ENCODE measurements around the gene UBE2M. TPM values are rescaled to one million over a fixed set of nuclear protein-coding genes. Genes with fewer than 3 reads are reported as not detected.
A peak's percentile ranks its signal among the peaks of the same experiment; 100 is the strongest.
"Not testable (repeated sequence)": the region's sequence is repeated elsewhere in the genome, so short reads cannot be mapped to it uniquely, and the experiment has no call there.

UBE2M gene
- total RNA-seq, 1 donor from 2014 or later = 80.4 TPM

- H3K27me3 Mint-ChIP-seq = no peaks in the 10 kb centered on the region
Measured at GRCh38 chr19:58578012-58578925, 19.9 kb upstream of the UBE2M start.

GRCh38 chr19:58577581-58577980 lies 19.2 kb upstream of the UBE2M start:
- not testable (repeated sequence) for DNase-seq (ENCODE audit: low spot score, unreplicated experiment); H3K4me1 Mint-ChIP-seq (ENCODE audit: low read depth); H3K27ac Mint-ChIP-seq; H3K36me3 Mint-ChIP-seq (ENCODE audit: insufficient read depth); H3K27me3 Mint-ChIP-seq; H3K4me3 Mint-ChIP-seq (ENCODE audit: low read depth); H3K9me3 Mint-ChIP-seq (ENCODE audit: low read depth)

More at GRCh38 chr19:58578012-58578925, 19.9 kb upstream of the UBE2M start:
- DNase-seq (ENCODE audit: low spot score, unreplicated experiment) = peak; percentile 6
- TF ChIP-seq, protein P1, sequence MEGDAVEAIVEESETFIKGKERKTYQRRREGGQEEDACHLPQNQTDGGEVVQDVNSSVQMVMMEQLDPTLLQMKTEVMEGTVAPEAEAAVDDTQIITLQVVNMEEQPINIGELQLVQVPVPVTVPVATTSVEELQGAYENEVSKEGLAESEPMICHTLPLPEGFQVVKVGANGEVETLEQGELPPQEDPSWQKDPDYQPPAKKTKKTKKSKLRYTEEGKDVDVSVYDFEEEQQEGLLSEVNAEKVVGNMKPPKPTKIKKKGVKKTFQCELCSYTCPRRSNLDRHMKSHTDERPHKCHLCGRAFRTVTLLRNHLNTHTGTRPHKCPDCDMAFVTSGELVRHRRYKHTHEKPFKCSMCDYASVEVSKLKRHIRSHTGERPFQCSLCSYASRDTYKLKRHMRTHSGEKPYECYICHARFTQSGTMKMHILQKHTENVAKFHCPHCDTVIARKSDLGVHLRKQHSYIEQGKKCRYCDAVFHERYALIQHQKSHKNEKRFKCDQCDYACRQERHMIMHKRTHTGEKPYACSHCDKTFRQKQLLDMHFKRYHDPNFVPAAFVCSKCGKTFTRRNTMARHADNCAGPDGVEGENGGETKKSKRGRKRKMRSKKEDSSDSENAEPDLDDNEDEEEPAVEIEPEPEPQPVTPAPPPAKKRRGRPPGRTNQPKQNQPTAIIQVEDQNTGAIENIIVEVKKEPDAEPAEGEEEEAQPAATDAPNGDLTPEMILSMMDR (IDR thresholded peaks at IDR 0.05; ENCODE audit: unreplicated experiment) = no peak
- H3K27ac Mint-ChIP-seq = no peak overlapping the region
- H3K4me1 Mint-ChIP-seq (ENCODE audit: low read depth) = peaks cover 9% of the 10 kb centered on the region
- H3K4me3 Mint-ChIP-seq (ENCODE audit: low read depth) = no peak overlapping the region
- peaks cover 11% of the 10 kb centered on the region for H3K36me3 Mint-ChIP-seq (ENCODE audit: insufficient read depth)
- H3K9me3 Mint-ChIP-seq (ENCODE audit: low read depth) = no peaks in the 10 kb centered on the region

DNA sequence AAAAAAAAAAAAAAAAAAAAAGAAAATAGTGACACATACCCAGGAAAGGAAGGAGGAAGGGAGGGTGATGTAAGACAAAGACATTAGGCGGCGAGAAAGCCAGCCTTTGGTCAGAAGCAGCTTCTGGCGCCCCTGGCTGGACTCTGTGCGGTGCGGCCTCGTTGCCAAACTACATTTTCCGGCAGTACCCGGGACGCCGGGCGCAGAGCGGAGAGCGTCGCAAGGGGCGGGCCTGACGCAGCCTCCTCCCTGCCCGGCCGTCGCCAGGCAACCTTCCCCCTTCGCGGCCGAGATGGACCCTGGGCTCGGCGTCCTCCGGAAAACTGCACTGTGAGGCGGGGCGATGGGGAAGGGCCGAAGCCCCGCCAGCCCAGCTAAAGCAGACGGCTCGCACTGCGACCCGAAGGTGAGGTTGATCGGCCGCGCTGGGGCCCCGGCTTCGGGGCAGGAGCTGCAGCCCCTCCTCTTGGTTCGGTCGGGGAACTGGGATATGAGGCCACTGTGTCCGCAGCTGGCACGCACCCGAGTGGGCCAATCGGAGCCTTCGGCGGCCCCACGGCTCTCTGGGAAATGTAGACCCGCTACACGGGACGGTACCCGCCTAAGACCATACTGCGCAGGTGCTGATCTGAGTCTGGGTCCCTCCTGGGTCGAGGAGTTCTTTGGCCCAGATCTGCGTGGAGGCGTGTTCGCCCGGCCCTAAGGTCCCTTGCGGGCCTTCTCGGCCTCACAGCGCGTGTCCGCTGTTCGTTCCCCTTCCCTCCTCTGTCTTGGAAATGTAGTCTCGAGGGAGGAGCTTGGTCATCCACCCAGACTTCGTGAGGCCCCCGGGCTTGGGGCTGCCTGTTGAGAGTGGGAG lies 17.0 kb upstream of the UBE2M start:
- H3K27ac Mint-ChIP-seq = peak overlapping the region; percentile 96
- H3K4me3 Mint-ChIP-seq (ENCODE audit: low read depth) = peak overlapping the region; percentile 98
- DNase-seq (ENCODE audit: low spot score, unreplicated experiment) = peak; percentile 78
- H3K4me1 Mint-ChIP-seq (ENCODE audit: low read depth) = peaks cover 16% of the 10 kb centered on the region
- H3K27me3 Mint-ChIP-seq = no peaks in the 10 kb centered on the region
- TF ChIP-seq, protein P1 (IDR thresholded peaks at IDR 0.05; ENCODE audit: unreplicated experiment) = no peak
- H3K9me3 Mint-ChIP-seq (ENCODE audit: low read depth) = no peaks in the 10 kb centered on the region
- peaks cover 3% of the 10 kb centered on the region for H3K36me3 Mint-ChIP-seq (ENCODE audit: insufficient read depth)

DNA sequence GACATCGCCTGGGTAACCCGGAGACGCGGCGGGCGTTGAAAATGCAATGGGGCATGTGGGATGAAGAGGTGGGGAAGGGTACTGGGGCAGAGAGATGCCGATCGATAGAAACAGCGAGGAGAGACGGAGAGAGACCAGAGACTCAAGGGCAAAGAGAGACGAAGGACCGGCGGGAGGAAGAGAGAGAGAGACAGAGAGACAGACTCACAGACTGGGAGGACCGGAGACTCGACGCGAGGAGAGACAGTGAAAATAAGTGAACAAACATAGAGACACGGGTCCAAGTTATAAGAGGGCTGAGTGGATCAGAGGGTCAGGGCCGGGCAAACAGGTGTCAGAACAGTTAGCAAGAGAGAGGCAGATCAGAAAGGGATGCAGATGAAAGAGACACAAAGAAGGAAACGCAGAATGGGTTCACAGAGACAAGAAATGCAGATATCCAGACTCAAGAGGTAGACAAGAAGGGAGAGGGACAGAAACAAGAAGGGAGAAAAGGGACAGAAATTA lies 15.3 kb upstream of the UBE2M start:
- H3K36me3 Mint-ChIP-seq (ENCODE audit: insufficient read depth) = peaks cover 3% of the 10 kb centered on the region
- H3K9me3 Mint-ChIP-seq (ENCODE audit: low read depth) = no peaks in the 10 kb centered on the region
- peaks cover 16% of the 10 kb centered on the region for H3K4me1 Mint-ChIP-seq (ENCODE audit: low read depth)
- peak overlapping the region; percentile 99 for H3K27ac Mint-ChIP-seq
- TF ChIP-seq, protein P1 (IDR thresholded peaks at IDR 0.05; ENCODE audit: unreplicated experiment) = no peak
- no peak for DNase-seq (ENCODE audit: low spot score, unreplicated experiment)
- no peaks in the 10 kb centered on the region for H3K27me3 Mint-ChIP-seq
- peak overlapping the region; percentile 98 for H3K4me3 Mint-ChIP-seq (ENCODE audit: low read depth)

GRCh38 chr19:58572818-58573657 lies 14.6 kb upstream of the UBE2M start, which contains the start of gene MZF1:
TSS of gene MZF1 (minus strand) at chr19:58573335. CDS start at chr19:58571389, 1,946 bp downstream.
- peak within 1 kb of the TSS; percentile 98 for H3K4me3 Mint-ChIP-seq (ENCODE audit: low read depth)
- H3K4me1 Mint-ChIP-seq (ENCODE audit: low read depth) = peaks cover 16% of the 10 kb centered on the region

More at GRCh38 chr19:58572818-58573657, 14.6 kb upstream of the UBE2M start, which contains the start of gene MZF1:
- DNase-seq (ENCODE audit: low spot score, unreplicated experiment) = peak; percentile 99
- Mint-ChIP-seq H3K36me3 (ENCODE audit: insufficient read depth) (peaks cover 4% of the 10 kb centered on the region), H3K27ac (peak within 1 kb of the TSS; percentile 99), H3K27me3 (no peaks in the 10 kb centered on the region), H3K9me3 (ENCODE audit: low read depth) (no peaks in the 10 kb centered on the region)
- TF ChIP-seq, protein P1 (IDR thresholded peaks at IDR 0.05; ENCODE audit: unreplicated experiment) = peak; percentile 45

Data from progenitor cell of endocrine pancreas (in vitro differentiated cells).